NK-92 treated with Interleukin-12 subunit alpha and Interleukin-12 subunit beta, amount 100 ng/mL, for 24 hours (cell line): Measurements from ENCODE around the gene LSM14A.
"Not testable (repeated sequence)": the region's sequence is repeated elsewhere in the genome, so short reads cannot be mapped to it uniquely, and the experiment has no call there.

Experiments
- DNase-seq: peaks from one replicate; lab custom pipeline; 2025; lab: John Stamatoyannopoulos, UW

LSM14A gene

DNA sequence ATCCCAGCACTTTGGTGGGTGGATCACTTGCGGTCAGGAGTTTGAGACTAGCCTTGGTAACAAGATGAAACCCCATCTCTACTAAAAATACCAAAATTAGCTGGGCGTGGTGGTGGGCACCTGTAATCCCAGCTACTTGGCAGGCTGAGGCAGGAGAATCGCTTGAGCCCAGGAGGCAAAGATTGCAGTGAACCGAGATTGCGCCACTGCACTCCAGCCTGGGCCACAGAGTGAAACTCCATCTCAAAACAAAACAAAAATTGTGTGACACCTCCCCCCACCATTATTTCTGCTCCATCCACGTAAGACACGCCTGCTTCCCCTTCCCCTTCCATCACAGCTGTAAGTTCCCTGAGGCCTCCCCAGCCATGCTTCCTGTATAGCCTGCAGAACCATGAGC lies 13.3 kb upstream of the LSM14A start:
- not testable (repeated sequence) for DNase-seq

DNA sequence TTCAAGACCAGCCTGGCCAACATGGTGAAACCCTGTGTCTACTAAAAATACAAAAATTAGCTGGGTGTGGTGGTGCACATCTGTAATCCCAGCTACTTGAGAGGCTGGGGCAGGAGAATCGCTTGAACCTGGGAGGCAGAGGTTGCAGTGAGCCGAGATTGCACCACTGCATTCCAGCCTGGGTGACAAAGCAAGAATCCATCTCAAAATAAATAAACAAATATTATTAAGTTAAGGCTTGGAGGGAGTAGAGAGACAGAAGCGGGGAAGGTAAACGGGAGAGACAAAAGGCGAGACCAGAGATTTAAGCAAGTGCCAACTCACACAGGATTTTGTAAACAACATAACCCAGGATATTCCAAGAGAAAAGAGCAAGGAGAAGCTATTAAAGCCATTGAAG lies 12.8 kb upstream of the LSM14A start:
- DNase-seq: not testable (repeated sequence)

DNA sequence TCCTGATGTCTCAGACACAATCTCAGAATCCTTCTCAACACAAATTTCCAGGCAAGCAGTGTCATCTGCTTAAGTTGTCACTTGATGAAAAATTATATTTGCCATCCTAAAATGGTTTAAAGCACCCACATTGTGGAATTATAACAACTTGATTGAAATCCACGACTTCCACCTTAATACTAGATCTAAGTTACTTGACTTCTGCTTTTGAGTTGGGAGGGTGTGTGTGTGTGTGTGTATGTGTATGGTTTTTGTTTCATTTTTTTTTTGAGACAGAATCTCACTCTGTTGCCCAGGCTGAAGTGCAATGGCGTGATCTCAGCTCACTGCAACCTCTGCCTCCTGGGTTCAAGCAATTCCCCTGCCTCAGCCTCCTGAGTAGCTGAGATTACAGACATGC lies 10.4 kb upstream of the LSM14A start:
- DNase-seq: not testable (repeated sequence)

DNA sequence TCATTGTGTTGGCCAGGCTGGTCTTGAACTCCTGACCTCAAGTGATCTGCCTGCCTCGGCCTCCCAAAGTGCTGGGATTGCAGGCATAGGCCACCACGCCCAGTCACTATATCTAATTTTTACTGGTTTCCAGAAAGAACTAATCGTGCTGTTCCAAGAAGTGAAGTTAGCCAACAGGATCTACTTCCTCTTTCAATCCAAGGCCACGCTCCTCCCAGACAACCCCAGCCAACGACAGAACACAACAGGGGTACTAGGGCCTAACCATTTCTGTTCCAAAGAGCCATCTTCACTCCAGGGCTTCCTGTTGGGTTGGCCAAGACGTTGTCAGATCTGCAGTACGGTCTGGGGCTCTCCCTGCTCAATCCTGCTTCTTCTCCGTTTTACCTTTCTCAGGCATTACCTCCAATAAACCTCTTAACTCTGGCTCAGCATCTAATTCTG lies 7.0 kb upstream of the LSM14A start:
- DNase-seq: no peak

DNA sequence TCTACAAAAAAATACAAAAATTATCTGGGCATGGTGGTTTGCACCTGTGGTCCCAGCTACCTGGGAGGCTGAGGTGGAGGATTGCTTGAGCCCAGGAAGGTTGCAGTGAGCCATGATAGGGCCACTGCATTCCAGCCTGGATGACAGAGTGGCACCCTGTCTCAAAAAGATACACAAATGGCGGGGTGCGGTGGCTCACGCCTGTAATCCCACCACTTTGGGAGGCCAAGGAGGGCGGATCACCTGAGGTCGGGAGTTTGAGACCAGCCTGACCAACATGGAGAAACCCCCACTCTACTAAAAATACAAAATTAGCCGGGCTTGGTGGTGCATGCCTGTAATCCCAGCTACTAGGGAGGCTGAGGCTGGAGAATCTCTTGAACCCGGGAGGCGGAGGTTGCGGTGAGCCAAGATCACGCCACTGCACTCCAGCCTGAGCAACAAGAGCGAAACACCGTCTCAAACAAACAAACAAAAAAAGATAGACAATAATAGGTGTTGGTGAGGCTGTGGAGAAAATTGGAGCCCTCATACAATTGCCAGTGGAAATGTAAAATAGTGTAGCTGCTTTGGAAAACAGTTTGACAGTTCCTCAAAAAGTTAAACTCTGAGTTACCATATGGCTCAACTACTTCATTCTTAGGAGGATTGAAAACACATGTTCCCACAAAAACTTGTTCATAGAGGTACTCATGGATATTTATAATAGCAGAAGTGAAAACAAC lies 2.7 kb upstream of the LSM14A start:
- not testable (repeated sequence) for DNase-seq

DNA sequence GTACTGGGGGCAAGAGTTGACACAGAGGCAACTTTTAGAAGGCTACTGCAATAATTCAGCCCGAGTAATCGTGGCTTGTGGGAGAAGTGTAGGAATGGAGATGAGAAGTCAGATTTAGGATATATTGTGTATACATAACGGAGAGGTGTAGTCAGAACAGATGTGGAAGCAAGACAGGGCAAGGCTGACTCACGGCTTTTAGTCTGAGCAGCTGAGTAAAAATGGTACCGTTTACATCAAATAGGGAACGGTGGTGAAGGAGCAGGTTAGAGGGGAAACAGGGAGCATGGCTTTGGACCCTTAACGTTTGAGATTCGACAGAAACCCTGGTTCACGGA lies 796 bp upstream of the LSM14A start:
- no peak for DNase-seq

DNA sequence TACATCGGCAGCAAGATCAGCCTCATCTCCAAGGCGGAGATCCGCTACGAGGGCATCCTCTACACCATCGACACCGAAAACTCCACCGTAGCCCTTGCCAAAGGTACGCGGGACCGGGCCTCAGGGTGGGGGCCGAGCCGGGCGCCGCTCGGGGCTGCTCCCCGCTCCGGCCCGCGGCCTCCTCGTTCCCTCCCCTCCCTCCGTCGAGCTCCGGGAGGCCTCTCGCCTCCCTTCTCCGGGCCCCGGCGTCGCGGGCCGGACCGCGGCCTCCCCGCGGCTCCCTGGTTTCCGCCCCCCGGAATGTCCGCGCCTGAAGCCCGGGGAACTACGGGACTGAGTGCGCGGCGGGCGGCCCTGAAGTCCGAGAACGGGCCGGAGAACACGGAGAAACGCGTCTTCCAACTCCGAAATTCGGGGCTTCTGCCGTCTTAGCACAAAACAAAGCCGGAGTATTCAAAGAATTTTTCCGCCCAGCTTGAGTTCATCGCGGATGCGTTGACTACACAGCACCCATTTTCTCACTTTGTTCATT lies 423 bp downstream of the LSM14A start:
- DNase-seq: peak; percentile 43

DNA sequence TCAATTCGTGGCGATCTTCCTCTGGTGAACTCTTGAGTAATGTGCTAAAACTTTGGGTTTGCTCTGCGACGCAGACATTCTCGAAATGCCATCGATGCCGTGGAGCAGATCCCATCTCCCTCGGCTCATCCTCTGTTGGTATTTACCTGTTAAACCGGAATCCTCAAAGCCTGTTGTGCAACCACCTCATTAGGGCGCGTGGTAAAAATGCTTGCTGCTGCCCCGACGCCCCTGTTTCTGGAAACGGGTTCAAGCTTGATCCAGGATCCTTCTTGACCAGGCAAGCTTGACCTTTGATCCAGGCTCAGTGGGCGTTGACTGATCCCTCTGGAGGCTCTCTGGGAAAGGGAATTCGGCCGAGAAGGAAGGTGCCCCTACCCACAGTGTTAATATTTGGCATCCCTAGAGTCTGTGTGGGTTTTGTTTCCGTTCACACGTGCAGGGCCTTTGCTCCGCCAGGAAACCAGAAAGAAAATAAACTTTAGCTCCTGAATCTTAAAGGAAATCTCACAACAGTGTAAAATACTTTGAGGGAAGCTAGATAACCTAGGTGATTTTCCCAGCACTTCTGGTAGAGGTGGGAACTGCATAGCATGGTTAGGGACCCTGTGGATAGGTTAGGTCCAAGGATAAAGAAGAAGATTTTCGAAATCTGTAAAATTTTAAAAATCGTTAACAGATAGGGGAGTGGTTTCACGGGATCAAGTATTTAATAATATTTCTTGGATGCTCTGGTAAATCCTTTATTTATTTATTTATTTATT lies 1.1 kb downstream of the LSM14A start:
- peak; percentile 41 for DNase-seq

DNA sequence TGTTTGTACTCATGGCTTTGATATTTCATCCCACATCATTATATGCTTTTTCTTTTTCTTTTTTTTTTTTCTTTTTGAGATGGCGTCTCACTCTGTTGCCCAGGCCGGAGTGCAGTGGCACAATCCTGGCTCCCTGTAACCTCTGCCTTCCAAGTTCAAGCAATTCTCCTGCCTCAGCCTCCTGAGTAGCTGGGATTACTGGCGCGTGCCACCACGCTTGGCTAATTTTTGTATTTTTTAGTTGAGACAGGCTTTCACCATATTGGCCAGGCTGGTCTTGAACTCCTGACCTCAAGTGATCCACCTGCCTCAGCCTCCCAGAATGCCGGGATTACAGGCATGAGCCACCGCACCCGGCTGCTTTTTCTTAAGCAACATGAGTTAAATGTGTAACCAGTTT lies 2.9 kb downstream of the LSM14A start:
- DNase-seq: not testable (repeated sequence)

DNA sequence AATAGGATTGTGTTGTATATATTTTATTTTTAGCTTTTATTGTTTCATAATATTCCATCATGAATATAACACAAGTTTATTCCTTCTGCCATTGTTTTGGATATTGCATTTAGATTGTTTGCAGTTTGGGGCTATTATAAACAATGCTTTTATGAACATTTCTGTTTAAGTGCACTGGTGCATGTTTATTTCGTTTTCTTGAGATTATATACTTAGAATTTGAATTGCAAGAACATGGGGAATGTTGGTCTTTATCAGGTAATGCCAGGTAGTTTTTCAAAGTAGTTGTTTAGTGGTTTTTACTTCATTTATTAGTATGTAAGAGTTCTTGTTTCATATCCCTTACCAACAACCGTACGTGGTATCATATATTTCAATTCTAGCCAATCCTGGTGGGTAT lies 4.3 kb downstream of the LSM14A start:
- DNase-seq: no peak

DNA sequence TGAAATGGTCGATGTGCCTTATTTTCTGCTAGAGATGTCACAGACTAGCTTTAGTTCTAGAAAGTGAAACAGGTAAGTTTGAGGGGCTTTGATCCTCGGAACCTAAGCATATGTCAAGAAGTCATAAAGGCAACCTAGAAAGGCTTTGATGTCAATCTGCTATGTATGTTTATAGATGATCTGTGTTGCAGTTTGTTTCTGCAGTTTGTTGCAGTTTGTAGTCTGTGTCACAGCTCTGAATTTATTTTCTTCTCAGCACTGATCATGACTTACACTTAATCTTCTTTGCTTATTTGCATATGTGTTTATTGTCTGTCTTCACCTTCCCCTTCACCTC lies 5.9 kb downstream of the LSM14A start:
- no peak for DNase-seq

DNA sequence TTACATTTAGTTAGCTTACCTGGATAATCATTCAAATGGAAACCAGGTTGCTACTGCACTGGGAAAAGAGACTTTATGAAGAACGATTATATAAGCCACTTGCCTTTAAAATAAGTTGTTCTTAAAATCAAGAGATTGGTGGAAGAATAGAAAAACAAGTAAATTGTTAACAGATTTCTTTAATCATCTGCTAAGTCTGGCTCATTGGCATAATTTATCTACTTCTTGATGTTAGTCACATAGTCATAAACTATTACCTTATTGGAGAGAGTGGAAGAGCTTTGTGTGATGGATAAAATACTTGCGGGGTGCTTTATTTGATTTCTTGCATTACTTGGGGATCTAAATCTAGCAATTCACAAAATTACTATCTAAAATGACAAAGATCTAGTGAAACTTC lies 6.8 kb downstream of the LSM14A start:
- DNase-seq: no peak

DNA sequence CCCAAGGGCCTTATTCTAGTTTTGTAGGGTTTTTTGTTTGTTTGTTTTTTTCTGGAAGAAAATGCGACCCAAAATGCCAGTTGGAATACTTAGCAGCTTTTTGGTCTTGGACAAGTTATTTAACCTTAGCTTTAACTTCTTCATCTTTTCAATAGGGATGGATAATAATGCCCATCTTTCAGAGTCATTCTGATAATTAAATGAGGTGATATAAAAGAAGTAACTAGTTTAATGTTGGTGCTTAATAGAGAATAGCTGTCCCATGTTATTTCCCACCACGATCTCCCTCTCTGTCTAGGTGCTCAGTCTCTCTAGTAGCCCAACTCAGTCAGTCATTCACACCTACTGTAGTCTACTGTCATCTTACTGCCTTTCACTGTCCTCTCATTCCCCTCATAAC lies 8.0 kb downstream of the LSM14A start:
- no peak for DNase-seq

DNA sequence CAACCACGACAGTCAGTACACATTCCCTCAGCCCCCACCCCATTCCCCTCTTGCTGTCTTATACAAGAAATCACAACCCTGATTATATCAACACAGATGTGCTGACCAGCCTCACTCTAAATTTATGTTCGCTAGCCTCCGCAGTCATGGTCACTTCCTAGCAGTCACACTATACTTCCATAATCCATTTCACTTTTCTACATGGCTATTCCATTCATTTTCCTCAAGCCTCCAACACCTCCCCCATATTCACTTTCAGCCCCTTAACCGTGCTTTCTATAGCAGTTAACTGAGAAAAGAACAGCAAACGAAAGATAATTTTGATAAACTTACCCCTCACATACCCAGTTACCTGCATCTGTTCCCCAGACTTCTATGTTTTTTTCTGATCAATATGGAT lies 8.4 kb downstream of the LSM14A start:
- no peak for DNase-seq

DNA sequence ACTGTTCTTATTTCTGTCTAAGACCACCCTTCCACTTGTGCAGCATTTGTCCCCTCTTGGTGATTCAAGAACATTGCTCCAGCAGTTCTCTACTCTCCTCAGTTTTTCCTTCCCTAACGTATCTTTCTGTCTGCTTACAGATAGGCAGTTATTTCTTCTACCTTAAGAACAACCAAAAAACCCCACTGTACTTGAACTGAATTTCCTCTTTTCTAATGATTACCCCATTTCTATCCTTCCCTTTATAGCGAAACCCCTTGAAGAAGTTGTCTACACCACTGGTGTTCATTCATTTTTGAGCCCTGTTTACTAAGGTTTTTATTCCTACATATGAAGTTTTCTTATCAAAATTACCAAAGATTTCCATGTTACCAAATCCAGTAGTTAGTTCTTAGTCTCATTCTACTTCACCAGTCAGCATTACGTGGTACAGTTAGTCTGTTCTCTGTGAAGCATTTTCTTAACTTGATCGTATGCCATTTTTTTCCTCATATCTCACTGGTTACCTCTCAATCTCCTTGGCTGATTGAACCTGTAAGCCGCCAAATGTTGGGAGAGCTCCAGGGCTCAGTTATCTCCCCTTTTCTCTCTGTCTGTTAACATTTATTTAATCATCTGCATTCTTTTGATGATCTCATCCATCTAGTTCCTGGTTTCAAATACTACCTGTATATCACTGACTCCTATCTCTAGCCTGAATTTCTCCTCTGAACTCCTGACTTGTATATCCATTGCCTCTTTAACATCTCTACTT lies 9.0 kb downstream of the LSM14A start:
- no peak for DNase-seq

DNA sequence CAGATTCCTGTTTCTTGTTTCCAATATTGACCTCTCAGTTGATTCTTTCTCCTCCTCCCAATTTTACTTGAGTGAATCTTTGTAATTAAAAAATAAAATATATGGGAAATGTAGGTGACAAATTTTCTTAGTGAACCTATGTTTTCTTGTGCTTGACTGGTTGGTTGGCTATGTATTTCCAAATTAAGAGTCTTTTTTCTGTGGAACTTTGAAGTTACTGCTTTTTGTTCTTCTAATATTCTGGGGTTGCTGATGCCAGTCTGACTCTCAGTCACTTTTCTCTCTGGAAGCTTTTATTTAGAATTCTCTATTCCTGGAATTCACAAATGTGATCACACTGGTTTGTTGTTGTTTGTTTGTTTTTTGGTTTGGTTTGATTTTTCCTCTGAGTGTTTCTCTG lies 9.8 kb downstream of the LSM14A start:
- DNase-seq: no peak

DNA sequence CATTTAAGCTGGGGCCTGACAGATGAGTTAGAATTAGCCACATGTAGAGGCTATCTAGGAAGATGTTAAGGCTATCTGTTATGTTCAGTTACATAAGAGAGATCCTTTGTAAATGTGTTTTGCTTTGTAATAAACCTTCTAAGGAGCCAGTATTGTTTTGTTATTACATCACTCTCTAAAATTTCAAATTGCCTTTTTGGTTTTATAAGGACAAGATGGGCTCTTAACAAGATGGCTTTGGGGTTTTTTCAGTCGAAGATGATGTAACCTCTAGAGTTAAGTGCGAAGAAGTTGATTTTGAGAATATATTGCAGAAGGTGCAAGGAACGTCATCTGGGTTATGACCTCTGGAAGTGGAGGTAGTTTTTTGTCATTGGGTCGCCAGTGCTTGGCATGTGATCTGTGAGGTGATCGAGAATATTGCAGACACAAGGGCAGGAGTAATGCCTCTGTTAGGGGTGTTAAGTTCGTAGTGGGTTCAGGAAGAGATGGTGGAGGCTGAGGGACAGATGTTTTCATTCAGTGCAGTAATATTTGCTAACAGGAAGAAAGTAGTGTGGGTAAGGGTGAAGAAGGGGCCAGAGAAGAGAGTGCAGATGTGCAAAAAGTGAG lies 12.7 kb downstream of the LSM14A start:
- DNase-seq: no peak

DNA sequence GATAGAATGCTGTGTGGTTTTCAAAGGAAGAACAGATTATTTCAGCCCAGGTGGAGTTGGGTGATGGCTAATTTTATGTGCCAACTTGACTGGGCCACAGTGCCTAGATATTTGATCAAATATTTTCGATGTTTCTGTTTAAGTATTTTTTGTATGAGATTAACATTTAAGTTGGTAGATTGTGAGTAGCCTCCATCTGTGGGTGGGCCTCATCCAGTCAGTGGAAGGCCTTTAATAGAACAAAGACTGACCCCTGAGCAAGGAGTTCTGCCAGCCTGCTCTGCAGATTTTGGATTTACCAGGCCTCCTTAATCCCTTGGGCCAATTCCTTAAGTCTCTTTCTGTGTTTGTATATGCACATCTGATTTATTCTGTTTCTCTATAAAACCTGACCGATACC lies 13.9 kb downstream of the LSM14A start:
- DNase-seq: no peak

DNA sequence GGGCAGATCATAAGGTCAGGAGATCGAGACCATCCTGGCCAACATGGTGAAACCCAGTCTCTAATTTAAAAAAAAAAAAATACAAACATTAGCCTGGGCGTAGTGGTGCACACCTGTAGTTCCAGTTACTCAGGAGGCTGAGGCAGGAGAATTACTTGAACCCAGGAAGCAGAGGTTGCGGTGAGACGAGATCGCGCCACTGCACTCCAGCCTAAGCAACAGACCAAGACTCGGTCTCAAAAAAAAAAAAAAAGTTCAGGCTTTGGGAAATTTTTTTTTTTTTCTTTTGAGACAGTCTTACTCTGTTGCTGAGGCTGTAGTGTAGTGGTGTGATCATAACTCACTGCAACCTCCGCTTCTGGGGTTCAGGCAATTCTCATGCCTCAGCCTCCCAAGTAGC lies 14.7 kb downstream of the LSM14A start:
- no peak for DNase-seq

DNA sequence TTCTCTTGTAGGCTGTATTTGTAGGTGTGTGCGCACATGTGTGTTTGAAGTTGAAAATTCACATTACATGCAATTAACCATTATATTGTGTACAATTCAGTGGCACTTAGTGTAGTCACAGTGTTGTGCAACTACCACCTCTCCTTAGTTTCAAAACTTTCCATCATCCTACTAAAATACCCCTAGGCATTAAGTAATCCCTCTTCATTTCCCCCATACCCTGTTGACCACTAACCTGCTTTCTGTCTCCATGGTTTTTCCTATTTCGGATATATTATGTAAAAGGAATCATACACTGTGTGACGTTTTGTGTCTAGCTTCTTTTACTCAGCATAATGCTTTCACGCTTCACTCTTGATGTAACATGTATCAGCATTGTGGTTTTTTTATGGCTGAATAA lies 16.1 kb downstream of the LSM14A start:
- DNase-seq: no peak

DNA sequence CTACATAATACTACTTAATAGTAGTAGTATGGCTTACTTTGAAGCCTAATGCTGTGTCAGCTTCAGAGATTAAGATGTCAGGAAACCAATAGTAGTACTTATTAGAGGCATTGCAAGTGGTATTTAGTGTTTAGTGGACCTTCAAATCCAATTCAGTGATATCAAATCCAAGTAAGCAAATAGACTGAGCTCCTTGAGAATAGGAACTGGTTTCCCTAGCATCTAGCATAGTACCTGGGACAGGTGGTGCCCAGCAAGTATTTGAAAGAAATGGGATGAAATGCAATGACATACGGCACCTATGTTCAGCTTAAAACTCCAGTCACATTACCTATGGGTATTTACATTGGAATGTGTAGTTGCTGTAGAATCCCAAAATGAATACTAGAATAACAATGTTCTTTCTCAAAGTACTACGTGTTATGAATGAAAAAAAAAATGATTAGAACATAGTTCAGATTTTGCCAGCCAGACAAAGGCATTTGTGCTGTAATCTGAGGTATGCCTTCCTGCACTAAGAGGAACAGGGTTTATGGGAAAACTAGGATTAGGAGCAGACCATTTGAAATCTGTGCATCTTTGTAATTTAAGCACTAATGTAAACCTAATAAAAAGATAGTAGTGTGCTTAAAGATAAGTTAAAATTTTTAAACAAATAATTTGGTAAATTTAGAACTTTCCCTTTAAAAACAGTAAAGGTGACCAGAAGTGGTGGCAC lies 17.1 kb downstream of the LSM14A start:
- DNase-seq: no peak

DNA sequence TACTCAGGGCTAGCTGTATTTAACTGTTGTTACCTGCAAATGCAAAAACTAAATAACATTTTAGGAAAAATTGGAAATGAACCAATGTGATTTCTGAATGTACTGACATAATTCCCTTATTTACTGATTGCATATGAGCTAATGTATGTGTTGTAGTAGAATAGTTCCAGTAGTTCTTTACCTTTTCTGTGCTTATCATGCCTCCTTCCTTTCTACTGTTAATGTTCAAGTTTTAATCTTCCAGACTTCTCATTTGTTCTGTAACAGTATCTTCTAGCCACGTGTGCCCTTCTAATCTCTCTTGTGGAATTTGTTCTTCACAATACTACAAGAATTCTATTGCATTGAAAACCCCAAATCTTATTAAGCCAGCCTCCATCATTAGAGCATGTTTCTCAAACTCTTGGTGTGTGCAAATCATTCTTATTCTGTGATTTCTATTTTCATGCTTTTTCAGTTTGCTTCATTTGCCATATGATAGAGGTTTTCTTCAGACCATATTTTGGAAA lies 17.7 kb downstream of the LSM14A start:
- no peak for DNase-seq
